SK-N-SH treated with all-trans-retinoic acid at 6 μM for 48 hours (cell line): ENCODE results near the gene EMC7.

ENCODE experiments used
- CSDC2 ChIP-seq: fragments of 250-450 bp; sonication (Bioruptor Pico); IDR thresholded peaks from 2 replicates; pipeline ENCODE4 v1.5.0; 2020; ENCODE audit warnings: mild to moderate bottlenecking, moderate library complexity
- CSRNP3 ChIP-seq: fragments of 250-450 bp; sonication (Bioruptor Pico); IDR thresholded peaks from 2 replicates; pipeline ENCODE4 v1.5.1; 2021; ENCODE audit warnings: mild to moderate bottlenecking, moderate library complexity
- PATZ1 ChIP-seq: fragments of 250-450 bp; sonication (Bioruptor Pico); IDR thresholded peaks from 2 replicates; pipeline ENCODE4 v1.8.0; 2020; ENCODE audit warnings: mild to moderate bottlenecking, moderate library complexity, borderline replicate concordance
- POU6F1 ChIP-seq: fragments of 250-450 bp; sonication (Bioruptor Pico); IDR thresholded peaks from 2 replicates; pipeline ENCODE4 v1.8.0; 2021; ENCODE audit warnings: low read depth, mild to moderate bottlenecking, moderate library complexity, borderline replicate concordance
- PPARA ChIP-seq: fragments of 250-450 bp; sonication (Bioruptor Pico); IDR thresholded peaks from 2 replicates; pipeline ENCODE4 v1.5.0; 2020; ENCODE audit warnings: mild to moderate bottlenecking, borderline replicate concordance
- SNAI2 ChIP-seq: fragments of 250-450 bp; sonication (Bioruptor Pico); IDR thresholded peaks from 2 replicates; pipeline ENCODE4 v1.5.0; 2020; ENCODE audit warnings: mild to moderate bottlenecking, moderate library complexity
- TCF4 ChIP-seq: fragments of 250-450 bp; sonication (Bioruptor Pico); IDR thresholded peaks from 2 replicates; pipeline ENCODE4 v1.8.0; 2021; ENCODE audit warnings: mild to moderate bottlenecking, moderate library complexity, borderline replicate concordance
- TOX ChIP-seq: fragments of 250-450 bp; sonication (Bioruptor Pico); IDR thresholded peaks from 2 replicates; pipeline ENCODE4 v1.8.0; 2021; ENCODE audit warnings: mild to moderate bottlenecking, moderate library complexity, borderline replicate concordance
- ZFP3 ChIP-seq: fragments of 250-450 bp; sonication (Bioruptor Pico); IDR thresholded peaks from 2 replicates; pipeline ENCODE4 v1.5.0; 2020; ENCODE audit warnings: mild to moderate bottlenecking, moderate library complexity
- ZFP30 ChIP-seq: fragments of 450-650 bp; formaldehyde crosslinking; IDR thresholded peaks from 2 replicates; pipeline ENCODE4 v1.5.0; 2022; ENCODE audit warnings: mild to moderate bottlenecking, moderate library complexity

GRCh38 chr15:34038871-34039789 is 62.5 kb downstream of the EMC7 start, which contains the start of gene AVEN:
- TF ChIP-seq PATZ1: no peak
- TF ChIP-seq PPARA (CRISPR knock-in tag): no peak
- TF ChIP-seq POU6F1 (CRISPR knock-in tag): no peak
- no peak for TF ChIP-seq TOX (CRISPR knock-in tag)
- no peak for TF ChIP-seq ZFP3 (CRISPR knock-in tag)
- TF ChIP-seq CSRNP3 (CRISPR knock-in tag): no peak
- TF ChIP-seq SNAI2: no peak
- TF ChIP-seq ZFP30: no peak
- no peak for TF ChIP-seq CSDC2 (CRISPR knock-in tag)
- TF ChIP-seq TCF4 (CRISPR knock-in tag): no peak
